ENCODE data around the gene E2F8.

Gene E2F8

GRCh38 chr11:19218216-19218615 lies 22.5 kb downstream of the E2F8 start:
- no peak for DNase-seq

GRCh38 chr11:19216709-19217374 lies 23.9 kb downstream of the E2F8 start:
- no peak for DNase-seq

- no peak for DNase-seq
These were observed 24.7 kb downstream of the E2F8 start for GRCh38 chr11:19216021-19216420.

- DNase-seq = no peak
These were observed 31.0 kb downstream of the E2F8 start for GRCh38 chr11:19209617-19210370.

- no peak for DNase-seq
These were observed 31.7 kb downstream of the E2F8 start for GRCh38 chr11:19208959-19209546.

GRCh38 chr11:19208181-19208580 lies 32.6 kb downstream of the E2F8 start:
- DNase-seq = no peak

GRCh38 chr11:19204836-19205235 lies 35.9 kb downstream of the E2F8 start:
- DNase-seq = no peak

- DNase-seq = no peak
These were observed 38.8 kb downstream of the E2F8 start, which contains the start of gene CSRP3 for GRCh38 chr11:19201737-19202605. CSRP3 (minus strand) TSS chr11:19201983; CDS start chr11:19192448, 9,535 bp downstream.

- DNase-seq = no peak
These were observed 40.1 kb downstream of the E2F8 start for GRCh38 chr11:19200410-19201201.

GRCh38 chr11:19199771-19200170 lies 41.0 kb downstream of the E2F8 start:
- DNase-seq = no peak

- DNase-seq = no peak
These were observed 41.7 kb downstream of the E2F8 start for GRCh38 chr11:19199048-19199447.

GRCh38 chr11:19196432-19196831 lies 44.3 kb downstream of the E2F8 start:
- DNase-seq = no peak

GRCh38 chr11:19194620-19195308 lies 46.0 kb downstream of the E2F8 start:
- DNase-seq = no peak

- DNase-seq = no peak
These were observed 46.8 kb downstream of the E2F8 start for GRCh38 chr11:19193916-19194315.

- DNase-seq = no peak
These were observed 49.1 kb downstream of the E2F8 start for GRCh38 chr11:19191530-19192169.

- DNase-seq = no peak
These were observed 52.9 kb downstream of the E2F8 start for GRCh38 chr11:19187833-19188258.

GRCh38 chr11:19187114-19187832 lies 53.5 kb downstream of the E2F8 start:
- no peak for DNase-seq

- DNase-seq = no peak
These were observed 55.2 kb downstream of the E2F8 start for GRCh38 chr11:19185516-19186052.

- no peak for DNase-seq
These were observed 55.7 kb downstream of the E2F8 start for GRCh38 chr11:19185036-19185435.

- DNase-seq = no peak
These were observed 57.1 kb downstream of the E2F8 start for GRCh38 chr11:19183646-19184045.

Data from GOT3 (cell line).